Panc1 (cell line): Measurements from ENCODE around the gene GFPT1. TPM values are rescaled to one million over a fixed set of nuclear protein-coding genes. Genes with fewer than 3 reads are reported as not detected.

ENCODE experiments used
- ATAC-seq: fragments of 200-7000 bp; cut with Tn5 transposase; 2 replicates; pipeline ENCODE4 v1.9.1; 2020; ENCODE audit warnings: mild to moderate bottlenecking, moderate library complexity
- BruUV-seq: library from RNA; stranded (reverse); fragments of 400-500 nt; replicated peaks from 2 replicates; lab custom pipeline; 2021; lab: Mats Ljungman, UMichigan
- CTCF ChIA-PET: fragments of 300-600 bp; sonication (Branson Sonifier 250); formaldehyde crosslinking; loops from one replicate; lab custom pipeline; 2022; ENCODE audit warnings: antibody characterized with exemption; lab: Charles Lee
- POLR2A ChIA-PET: fragments of 300-600 bp; sonication (Branson Sonifier 250); formaldehyde crosslinking; loops from one replicate; lab custom pipeline; 2022; ENCODE audit warnings: antibody characterized with exemption; lab: Charles Lee
- DNase-seq: peaks from one replicate; pipeline ENCODE4 v3.0.0-alpha.2; 2010; ENCODE audit warnings: low read depth, low spot score
- H3K27ac ChIP-seq: 2 replicates; pipeline ENCODE4 v1.5.1; 2011; ENCODE audit warnings: mild to moderate bottlenecking, low read length, inconsistent platforms
- H3K27me3 ChIP-seq: fragments of 200-500 bp; sonication (Bioruptor generic); 2 replicates; pipeline ENCODE4 v1.6.0; 2014; ENCODE audit warnings: low read length, inconsistent platforms; ENCODE audit not compliant: control insufficient read depth, insufficient read depth
- H3K36me3 ChIP-seq: fragments of 200-500 bp; sonication (Bioruptor generic); 2 replicates; pipeline ENCODE4 v1.5.1; 2014; ENCODE audit warnings: inconsistent platforms, mild to moderate bottlenecking, low read length, moderate library complexity; ENCODE audit not compliant: control insufficient read depth, insufficient read depth
- H3K4me1 ChIP-seq: 2 replicates; pipeline ENCODE4 v1.5.1; 2011; ENCODE audit warnings: inconsistent platforms, mild to moderate bottlenecking, low read length, moderate library complexity; ENCODE audit not compliant: control insufficient read depth, insufficient read depth
- H3K4me3 ChIP-seq, 2 experiments: 2 replicates each; pipeline ENCODE4 v1.5.1; 2011 to 2012; ENCODE audit warnings: low read depth in 2 of 2, low read length in 2 of 2, mild to moderate bottlenecking in 2 of 2, inconsistent platforms in 1 of 2, moderate library complexity in 1 of 2
- H3K9me3 ChIP-seq: fragments of 200-500 bp; sonication (Bioruptor generic); 2 replicates; pipeline ENCODE4 v1.5.1; 2014; ENCODE audit warnings: low read depth, mild to moderate bottlenecking, inconsistent platforms, low read length, moderate library complexity; ENCODE audit not compliant: control insufficient read depth, insufficient read depth
- CTCF ChIP-seq: fragments of 450-650 bp; IDR thresholded peaks from 2 replicates; pipeline ENCODE4 v1.5.1; 2017; ENCODE audit warnings: mild to moderate bottlenecking
- POLR2AphosphoS5 ChIP-seq: IDR thresholded peaks from 2 replicates; pipeline ENCODE4 v1.6.1; 2012; ENCODE audit warnings: mild to moderate bottlenecking, low read depth, low read length, moderate library complexity
- REST ChIP-seq, 2 experiments: IDR thresholded peaks; 2 replicates each; pipeline ENCODE4 v1.6.1; 2011 to 2012; ENCODE audit warnings: low read depth in 2 of 2, control low read depth in 1 of 2, low read length in 1 of 2, mild to moderate bottlenecking in 1 of 2, moderate library complexity in 1 of 2; ENCODE audit not compliant: insufficient read depth in 1 of 2
- SIN3A ChIP-seq: IDR thresholded peaks from 2 replicates; pipeline ENCODE4 v1.6.1; 2012; ENCODE audit warnings: low read depth, mild to moderate bottlenecking, low read length, moderate library complexity, borderline replicate concordance; ENCODE audit not compliant: insufficient read depth
- TCF7L2 ChIP-seq: IDR thresholded peaks from 2 replicates; pipeline ENCODE4 v1.6.1; 2011; ENCODE audit warnings: mild to moderate bottlenecking, low read depth, low read length, inconsistent platforms
- in situ Hi-C: cut with HindIII; loops from 2 replicates; pipeline ENCODE4 v1.10.0; 2016; ENCODE audit warnings: low sequenced_read_pairs, low pct_unique_long_range_greater_than_20kb
- intact Hi-C: fragments of 100-400 bp; cut with micrococcal nuclease; formaldehyde crosslinking; loops from one replicate; pipeline ENCODE4 v1.10.0; 2022; ENCODE audit not compliant: unreplicated experiment
- total RNA-seq: library from RNA; stranded (reverse); gene quantifications from one replicate; pipeline ENCODE4 v1.2.1, GENCODE V29; 2021; ENCODE audit not compliant: unreplicated experiment

Gene GFPT1
- total RNA-seq, 1 experiment from 2014 or later = 53.0 TPM

- ATAC-seq (peak; percentile 23), DNase-seq (no peak)
- no peaks in the 10 kb centered on the region for H3K36me3 ChIP-seq
- peak overlapping the region; percentile 56 to 84 for H3K4me3 ChIP-seq
- in situ Hi-C loops = no loop called here
- no peaks in the 10 kb centered on the region for H3K27me3 ChIP-seq
- H3K9me3 ChIP-seq = no peaks in the 10 kb centered on the region; the same call in 1 of the 2 replicates
- POLR2A ChIA-PET = interaction anchor here (0.6 kb wide), 1 partner anchor 224 kb away, joined by 3 read pairs; no protein-coding TSS in a partner anchor
- peak overlapping the region; percentile 84 for H3K27ac ChIP-seq
- TF ChIP-seq SIN3A = no peak
- 0 out of 2 replicates have a peak, but pooled peaks have one; percentile 29 for TF ChIP-seq POLR2AphosphoS5
- intact Hi-C loops = loop anchor here (2.0 kb wide), 1 partner anchor 294 kb away; the partner anchor contains the start of gene ANTXR1
- CTCF ChIA-PET = interaction anchor here (1.0 to 2.3 kb wide), 3 partner anchors 224 to 363 kb away, joined by 5 to 8 read pairs (median 6); no protein-coding TSS in a partner anchor
- no TSS peak for BruUV-seq
- H3K4me1 ChIP-seq = peaks cover 27% of the 10 kb centered on the region
Measured at GRCh38 chr2:69306393-69306821, 80.6 kb downstream of the GFPT1 start.

DNA sequence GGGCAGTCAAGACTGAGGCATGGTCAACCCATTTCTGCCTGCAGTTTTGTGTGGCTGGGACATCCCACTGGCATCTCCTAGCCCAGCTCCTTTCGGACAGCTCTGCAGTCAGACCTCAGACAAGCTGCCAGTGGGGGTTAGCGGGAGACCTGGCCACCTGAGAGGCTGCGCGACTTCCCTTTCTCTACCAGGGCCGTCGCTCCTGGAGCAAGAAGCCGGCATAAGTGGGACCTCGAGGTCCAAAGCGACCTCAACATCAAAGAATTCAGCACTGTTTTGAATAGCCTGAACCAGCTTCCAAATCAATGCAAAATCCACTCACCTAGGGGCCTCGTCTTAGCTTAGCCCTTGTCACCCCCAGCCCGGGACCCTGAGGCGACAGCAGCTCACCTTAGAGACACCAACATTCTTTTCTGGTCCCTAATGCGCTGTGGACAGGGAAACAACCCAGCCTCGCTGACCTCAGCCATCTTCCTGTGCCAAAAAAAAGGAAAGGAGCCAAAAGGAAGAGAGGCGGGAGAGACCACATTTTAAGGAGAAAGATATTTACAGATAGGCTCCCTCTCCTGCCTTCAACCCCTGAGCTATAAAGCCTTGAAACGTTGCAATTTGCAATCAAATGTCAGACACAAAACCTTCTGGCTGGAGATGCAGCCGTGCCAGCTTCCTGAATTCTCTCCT is 81.2 kb downstream of the GFPT1 start:
- ChIA-PET POLR2A (interaction anchor here (0.6 to 0.9 kb wide), 2 partner anchors 10 to 224 kb away, joined by 3 to 4 read pairs; no protein-coding TSS in a partner anchor), CTCF (interaction anchor here (0.6 to 2.3 kb wide), 6 partner anchors 78 to 362 kb away, joined by 5 to 8 read pairs (median 6); no protein-coding TSS in a partner anchor)
- TF ChIP-seq SIN3A (no peak), TCF7L2 (no peak), REST (IDR thresholded peaks at IDR 0.05; ENCODE audit: insufficient read depth in 1 of 2, low read depth in 2 of 2, low read length in 1 of 2) (no peak), POLR2AphosphoS5 (no peak), CTCF (no peak)
- Histone ChIP-seq H3K36me3 (no peaks in the 10 kb centered on the region), H3K27me3 (no peaks in the 10 kb centered on the region), H3K4me3 (peak overlapping the region; percentile 56 to 84), H3K27ac (peak overlapping the region; percentile 84), H3K9me3 (no peaks in the 10 kb centered on the region; the same call in 1 of the 2 replicates), H3K4me1 (peaks cover 27% of the 10 kb centered on the region)
- in situ Hi-C loops = no loop called here
- no peak for DNase-seq
- no peak for ATAC-seq
- BruUV-seq = no TSS peak
- intact Hi-C loops = loop anchor here (2.0 kb wide), 1 partner anchor 293 kb away; the partner anchor contains the start of gene ANTXR1
